ENCODE measurements around the gene ZCCHC3. TPM values are rescaled to one million over a fixed set of nuclear protein-coding genes. Genes with fewer than 3 reads are reported as not detected.

Gene ZCCHC3
- total and polyA plus RNA-seq, 7 donors: 6.0 to 22.1 (median 11.7) TPM

GRCh38 chr20:270517-270916 lies 26.9 kb upstream of the ZCCHC3 start:
- intact Hi-C loops (cut with DNase I): no loop called here
- no peak overlapping the region for H3K27ac ChIP-seq
- WGBS, 2 donors: 91 to 94% methylated on average over 5 of the region's 5 CpGs

DNA sequence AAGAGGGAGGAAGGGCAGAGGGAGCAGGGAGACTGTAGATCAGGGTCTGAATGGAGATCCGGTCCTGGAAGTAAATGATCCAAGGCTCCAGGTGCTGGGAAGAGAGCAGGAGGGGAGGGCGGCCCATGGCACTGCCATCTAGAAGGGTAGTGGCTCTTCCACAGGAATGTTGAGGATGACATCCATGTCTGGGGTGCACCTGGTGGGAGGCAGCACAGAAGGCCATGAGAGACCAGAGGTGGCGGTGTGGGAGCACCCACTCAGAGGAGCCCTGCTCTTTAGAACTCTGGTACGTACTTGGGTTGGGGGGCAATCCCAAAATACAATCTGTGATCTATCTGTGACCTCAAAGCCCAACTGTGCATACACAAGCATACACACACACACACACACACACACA lies 26.3 kb upstream of the ZCCHC3 start:
- no peak overlapping the region for H3K4me3 ChIP-seq
- no peak for TF ChIP-seq POLR2AphosphoS5 (IDR thresholded peaks at IDR 0.05)
- TF ChIP-seq, protein P1, sequence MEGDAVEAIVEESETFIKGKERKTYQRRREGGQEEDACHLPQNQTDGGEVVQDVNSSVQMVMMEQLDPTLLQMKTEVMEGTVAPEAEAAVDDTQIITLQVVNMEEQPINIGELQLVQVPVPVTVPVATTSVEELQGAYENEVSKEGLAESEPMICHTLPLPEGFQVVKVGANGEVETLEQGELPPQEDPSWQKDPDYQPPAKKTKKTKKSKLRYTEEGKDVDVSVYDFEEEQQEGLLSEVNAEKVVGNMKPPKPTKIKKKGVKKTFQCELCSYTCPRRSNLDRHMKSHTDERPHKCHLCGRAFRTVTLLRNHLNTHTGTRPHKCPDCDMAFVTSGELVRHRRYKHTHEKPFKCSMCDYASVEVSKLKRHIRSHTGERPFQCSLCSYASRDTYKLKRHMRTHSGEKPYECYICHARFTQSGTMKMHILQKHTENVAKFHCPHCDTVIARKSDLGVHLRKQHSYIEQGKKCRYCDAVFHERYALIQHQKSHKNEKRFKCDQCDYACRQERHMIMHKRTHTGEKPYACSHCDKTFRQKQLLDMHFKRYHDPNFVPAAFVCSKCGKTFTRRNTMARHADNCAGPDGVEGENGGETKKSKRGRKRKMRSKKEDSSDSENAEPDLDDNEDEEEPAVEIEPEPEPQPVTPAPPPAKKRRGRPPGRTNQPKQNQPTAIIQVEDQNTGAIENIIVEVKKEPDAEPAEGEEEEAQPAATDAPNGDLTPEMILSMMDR (IDR thresholded peaks at IDR 0.05): no peak
- TF ChIP-seq EP300 (IDR thresholded peaks at IDR 0.05): no peak
- no peak for TF ChIP-seq POLR2A (IDR thresholded peaks at IDR 0.05)
- 93 to 94% methylated on average over 4 of the region's 4 CpGs for WGBS, 2 donors
- no peak overlapping the region for H3K27ac ChIP-seq
- no peaks in the 10 kb centered on the region for H3K9me3 ChIP-seq
- no peaks in the 10 kb centered on the region for H3K27me3 ChIP-seq
- H3K4me1 ChIP-seq: peaks cover 0 to 10% (median 2%) of the 10 kb centered on the region in 4 donors
- DNase-seq: no peak
- H3K36me3 ChIP-seq: peaks cover 0 to 13% (median 2%) of the 10 kb centered on the region in 4 donors
- intact Hi-C loops (cut with DNase I): no loop called here

More at GRCh38 chr20:270517-270916, 26.9 kb upstream of the ZCCHC3 start:
- DNase-seq: no peak
- no peak for TF ChIP-seq EP300 (IDR thresholded peaks at IDR 0.05)
- TF ChIP-seq, protein P1 (IDR thresholded peaks at IDR 0.05): no peak
- TF ChIP-seq POLR2A (IDR thresholded peaks at IDR 0.05): no peak
- H3K4me3 ChIP-seq: no peak overlapping the region
- H3K9me3 ChIP-seq: no peaks in the 10 kb centered on the region
- H3K36me3 ChIP-seq: peaks cover 0 to 7% (median 0%) of the 10 kb centered on the region in 4 donors
- peaks cover 0 to 10% (median 2%) of the 10 kb centered on the region in 4 donors for H3K4me1 ChIP-seq
- no peaks in the 10 kb centered on the region for H3K27me3 ChIP-seq

DNA sequence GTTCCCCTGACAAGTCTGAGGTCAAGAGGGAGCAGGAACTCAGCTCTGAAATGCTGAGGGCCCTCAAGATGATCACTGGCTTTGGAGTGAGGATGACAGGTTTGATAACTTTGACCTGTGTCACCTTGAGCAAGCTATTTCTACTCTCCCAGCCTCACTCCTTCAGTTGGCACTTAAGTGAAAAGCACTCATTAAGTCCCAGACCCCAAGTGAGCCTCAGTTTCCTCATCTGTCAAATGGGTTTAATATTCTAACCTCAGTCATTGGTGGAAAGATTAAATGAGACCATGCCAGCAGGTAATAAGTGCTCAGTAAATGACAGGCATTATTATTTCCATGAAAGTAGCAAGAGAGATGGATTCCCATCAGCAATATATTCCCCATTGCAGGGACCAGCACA lies 25.8 kb upstream of the ZCCHC3 start:
- intact Hi-C loops (cut with DNase I): no loop called here
- Histone ChIP-seq H3K36me3 (peaks cover 0 to 17% (median 3%) of the 10 kb centered on the region in 4 donors), H3K4me1 (peaks cover 0 to 8% (median 2%) of the 10 kb centered on the region in 4 donors), H3K27ac (no peak overlapping the region), H3K4me3 (no peak overlapping the region), H3K9me3 (no peaks in the 10 kb centered on the region), H3K27me3 (no peaks in the 10 kb centered on the region)
- TF ChIP-seq, protein P1 (IDR thresholded peaks at IDR 0.05): no peak
- TF ChIP-seq POLR2AphosphoS5 (IDR thresholded peaks at IDR 0.05) (no peak), EP300 (IDR thresholded peaks at IDR 0.05) (no peak), POLR2A (IDR thresholded peaks at IDR 0.05) (no peak)
- no peak for DNase-seq

DNA sequence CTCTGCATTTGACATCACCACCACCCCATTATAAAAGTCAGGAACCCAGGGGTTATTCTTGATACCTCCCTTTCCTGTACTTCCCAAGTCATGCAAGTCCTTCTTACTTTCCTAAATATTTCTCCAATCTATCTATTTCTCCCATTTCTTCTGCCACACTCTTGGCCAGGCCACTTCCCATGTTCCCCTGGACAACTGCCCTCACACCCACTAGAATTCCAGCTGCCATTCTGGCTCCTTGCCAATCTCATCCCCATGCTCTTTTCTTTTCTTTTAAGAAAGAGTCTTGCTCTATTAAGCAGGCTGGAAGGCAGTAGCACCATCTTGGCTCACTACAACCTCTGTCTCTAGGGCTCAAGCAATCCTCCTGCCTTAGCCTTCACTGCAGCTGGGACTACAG lies 24.7 kb upstream of the ZCCHC3 start:
- H3K4me1 ChIP-seq: no peaks in the 10 kb centered on the region
- no peaks in the 10 kb centered on the region for H3K27me3 ChIP-seq
- TF ChIP-seq, protein P1 (IDR thresholded peaks at IDR 0.05): no peak
- TF ChIP-seq EP300 (IDR thresholded peaks at IDR 0.05): no peak
- no peak for TF ChIP-seq POLR2A (IDR thresholded peaks at IDR 0.05)
- TF ChIP-seq POLR2AphosphoS5 (IDR thresholded peaks at IDR 0.05): no peak
- H3K27ac ChIP-seq: no peak overlapping the region
- H3K36me3 ChIP-seq: peaks cover 0 to 29% (median 3%) of the 10 kb centered on the region in 4 donors
- DNase-seq: no peak
- intact Hi-C loops (cut with DNase I): no loop called here
- H3K4me3 ChIP-seq: no peak overlapping the region
- H3K9me3 ChIP-seq: no peaks in the 10 kb centered on the region

GRCh38 chr20:273884-274283 lies 23.5 kb upstream of the ZCCHC3 start:
- intact Hi-C loops (cut with DNase I): no loop called here
- no peaks in the 10 kb centered on the region for H3K4me1 ChIP-seq
- TF ChIP-seq EP300 (IDR thresholded peaks at IDR 0.05) (no peak), POLR2AphosphoS5 (IDR thresholded peaks at IDR 0.05) (no peak), POLR2A (IDR thresholded peaks at IDR 0.05) (no peak)
- TF ChIP-seq, protein P1 (IDR thresholded peaks at IDR 0.05): no peak
- no peak overlapping the region for H3K4me3 ChIP-seq
- DNase-seq: no peak
- WGBS, 2 donors: 66 to 67% methylated on average over 3 of the region's 3 CpGs
- peaks cover 0 to 35% (median 3%) of the 10 kb centered on the region in 4 donors for H3K36me3 ChIP-seq
- no peaks in the 10 kb centered on the region for H3K9me3 ChIP-seq
- H3K27ac ChIP-seq: no peak overlapping the region
- no peaks in the 10 kb centered on the region for H3K27me3 ChIP-seq
